HG03139 (cell line): Measurements from ENCODE around the gene TRIM54.
A peak's percentile ranks its signal among the peaks of the same experiment; 100 is the strongest.
"Not testable (repeated sequence)": the region's sequence is repeated elsewhere in the genome, so short reads cannot be mapped to it uniquely, and the experiment has no call there.

ENCODE experiments used
- ATAC-seq: cut with Tn5 transposase; IDR thresholded peaks from one replicate; pipeline ENCODE4 v1.9.1; 2021; ENCODE audit not compliant: unreplicated experiment

Gene TRIM54

GRCh38 chr2:27309651-27310050 lies 27.4 kb downstream of the TRIM54 start:
- no peak for ATAC-seq

- ATAC-seq: no peak
These were observed 29.9 kb downstream of the TRIM54 start for GRCh38 chr2:27312152-27312551.

- ATAC-seq: no peak
These were observed 31.8 kb downstream of the TRIM54 start for GRCh38 chr2:27313882-27314645.

GRCh38 chr2:27314709-27315108 lies 32.5 kb downstream of the TRIM54 start:
- ATAC-seq: no peak

- no peak for ATAC-seq
These were observed 32.9 kb downstream of the TRIM54 start for GRCh38 chr2:27315122-27315521.

GRCh38 chr2:27316655-27317412 lies 34.6 kb downstream of the TRIM54 start:
- no peak for ATAC-seq

- not testable (repeated sequence) for ATAC-seq
These were observed 37.6 kb downstream of the TRIM54 start for GRCh38 chr2:27319839-27320238.

GRCh38 chr2:27320958-27321543 lies 38.8 kb downstream of the TRIM54 start:
- no peak for ATAC-seq

GRCh38 chr2:27322301-27322765 lies 40.1 kb downstream of the TRIM54 start:
- ATAC-seq: no peak

GRCh38 chr2:27322766-27323595 lies 40.8 kb downstream of the TRIM54 start, which contains the start of gene MPV17:
MPV17 (minus strand) TSS chr2:27323097; CDS start chr2:27322517, 580 bp downstream.
- ATAC-seq: peak; percentile 92

GRCh38 chr2:27323596-27324285 lies 41.5 kb downstream of the TRIM54 start:
- no peak for ATAC-seq

- no peak for ATAC-seq
These were observed 42.5 kb downstream of the TRIM54 start for GRCh38 chr2:27324720-27325119.

GRCh38 chr2:27335311-27335710 lies 53.1 kb downstream of the TRIM54 start:
- no peak for ATAC-seq

- ATAC-seq: no peak
These were observed 53.9 kb downstream of the TRIM54 start for GRCh38 chr2:27336173-27336572.

GRCh38 chr2:27347641-27348040 lies 65.4 kb downstream of the TRIM54 start:
- no peak for ATAC-seq

- ATAC-seq: no peak
These were observed 68.0 kb downstream of the TRIM54 start for GRCh38 chr2:27350106-27350693.

GRCh38 chr2:27351802-27352598 lies 69.8 kb downstream of the TRIM54 start:
- ATAC-seq: no peak

GRCh38 chr2:27353386-27353761 lies 71.1 kb downstream of the TRIM54 start:
- ATAC-seq: not testable (repeated sequence)
